EH (cell line): ENCODE measurements around the gene MAP3K2.

Experiments used
- DNase-seq: peaks from one replicate; pipeline ENCODE4 v3.0.0-alpha.2; 2015; ENCODE audit warnings: low read depth

Gene MAP3K2, protein sequence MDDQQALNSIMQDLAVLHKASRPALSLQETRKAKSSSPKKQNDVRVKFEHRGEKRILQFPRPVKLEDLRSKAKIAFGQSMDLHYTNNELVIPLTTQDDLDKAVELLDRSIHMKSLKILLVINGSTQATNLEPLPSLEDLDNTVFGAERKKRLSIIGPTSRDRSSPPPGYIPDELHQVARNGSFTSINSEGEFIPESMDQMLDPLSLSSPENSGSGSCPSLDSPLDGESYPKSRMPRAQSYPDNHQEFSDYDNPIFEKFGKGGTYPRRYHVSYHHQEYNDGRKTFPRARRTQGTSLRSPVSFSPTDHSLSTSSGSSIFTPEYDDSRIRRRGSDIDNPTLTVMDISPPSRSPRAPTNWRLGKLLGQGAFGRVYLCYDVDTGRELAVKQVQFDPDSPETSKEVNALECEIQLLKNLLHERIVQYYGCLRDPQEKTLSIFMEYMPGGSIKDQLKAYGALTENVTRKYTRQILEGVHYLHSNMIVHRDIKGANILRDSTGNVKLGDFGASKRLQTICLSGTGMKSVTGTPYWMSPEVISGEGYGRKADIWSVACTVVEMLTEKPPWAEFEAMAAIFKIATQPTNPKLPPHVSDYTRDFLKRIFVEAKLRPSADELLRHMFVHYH

DNA sequence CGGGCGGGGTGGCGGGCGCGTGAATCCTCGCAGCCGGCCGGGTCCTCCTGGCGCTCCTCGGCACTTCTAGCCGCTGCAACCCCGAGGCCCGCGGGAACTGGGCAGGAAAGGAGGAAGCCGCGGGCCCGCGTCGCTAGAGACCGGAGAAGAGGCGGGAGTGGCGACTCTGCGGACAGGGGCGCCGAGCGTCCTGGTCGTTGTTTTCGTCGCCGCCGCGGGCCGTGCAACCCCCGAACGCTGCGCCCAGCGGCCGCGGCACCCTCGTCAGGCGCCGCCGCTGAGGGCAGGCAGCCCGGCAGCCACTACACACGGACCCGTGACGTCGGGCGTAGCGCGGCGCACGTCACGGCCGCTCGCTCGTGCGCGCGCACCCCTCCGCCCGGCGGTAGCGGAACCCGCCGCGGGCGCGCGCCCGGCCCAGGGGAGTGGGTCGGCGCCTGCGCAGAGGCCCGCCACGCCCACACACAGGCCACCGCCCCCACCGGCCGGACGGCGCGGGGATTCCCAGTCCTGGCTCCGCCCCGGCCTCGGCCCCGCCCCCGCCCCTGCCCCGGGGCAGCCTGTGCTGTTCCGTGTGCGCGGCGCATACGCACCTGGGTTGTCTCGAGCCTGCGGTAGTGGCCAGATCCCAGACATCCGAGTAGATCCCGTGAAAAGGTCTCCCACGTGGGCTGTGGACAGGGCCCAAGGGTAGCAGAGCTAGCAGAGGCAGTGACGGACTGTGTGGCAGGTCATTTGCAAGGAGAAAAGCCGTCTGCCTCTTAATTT, at the start of gene MAP3K2:
Gene MAP3K2 (minus strand): TSS at position 321 of the 768 bp plus-strand sequence. CDS start 44,846 bp downstream, outside the sequence.
- peak; percentile 89 for DNase-seq

DNA sequence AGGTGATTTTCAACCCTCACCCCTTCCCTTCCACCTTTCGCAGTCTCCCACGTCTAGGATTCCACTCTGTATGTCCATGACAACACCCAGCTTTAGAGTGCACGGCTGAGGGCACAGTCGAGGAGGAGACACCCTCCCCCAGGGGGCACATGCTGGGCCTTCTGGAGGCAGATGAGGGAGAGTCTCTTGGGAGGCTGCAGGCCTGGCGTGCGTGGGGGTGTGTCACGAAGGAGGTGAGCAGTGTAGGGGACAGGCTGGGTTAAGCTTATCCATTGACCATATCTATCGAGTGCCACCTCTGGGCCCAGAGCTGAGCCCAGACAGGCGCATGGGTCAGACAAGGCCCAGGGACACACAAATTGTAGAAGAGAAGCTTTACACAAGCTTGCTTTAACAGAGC, 49.3 kb upstream of the MAP3K2 start:
- no peak for DNase-seq

DNA sequence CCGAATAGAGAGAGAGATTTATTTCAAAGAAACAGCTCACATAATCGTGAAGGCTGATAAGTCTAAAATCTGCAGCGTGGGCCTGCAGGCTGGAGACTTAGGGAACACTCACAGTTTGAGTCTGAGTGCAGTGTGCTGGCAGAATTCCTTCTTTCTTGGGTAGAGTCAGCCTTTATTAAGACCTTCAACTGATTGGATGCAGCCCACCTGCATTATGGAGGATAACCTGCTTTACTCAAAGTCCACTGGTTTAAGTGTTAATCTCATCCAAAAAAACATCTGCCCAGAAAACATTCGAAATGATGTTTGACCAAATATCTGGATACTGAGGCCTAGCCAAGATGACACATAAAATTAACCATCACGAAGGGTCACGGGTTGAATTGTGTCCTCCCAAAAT, 46.7 kb upstream of the MAP3K2 start:
- no peak for DNase-seq

DNA sequence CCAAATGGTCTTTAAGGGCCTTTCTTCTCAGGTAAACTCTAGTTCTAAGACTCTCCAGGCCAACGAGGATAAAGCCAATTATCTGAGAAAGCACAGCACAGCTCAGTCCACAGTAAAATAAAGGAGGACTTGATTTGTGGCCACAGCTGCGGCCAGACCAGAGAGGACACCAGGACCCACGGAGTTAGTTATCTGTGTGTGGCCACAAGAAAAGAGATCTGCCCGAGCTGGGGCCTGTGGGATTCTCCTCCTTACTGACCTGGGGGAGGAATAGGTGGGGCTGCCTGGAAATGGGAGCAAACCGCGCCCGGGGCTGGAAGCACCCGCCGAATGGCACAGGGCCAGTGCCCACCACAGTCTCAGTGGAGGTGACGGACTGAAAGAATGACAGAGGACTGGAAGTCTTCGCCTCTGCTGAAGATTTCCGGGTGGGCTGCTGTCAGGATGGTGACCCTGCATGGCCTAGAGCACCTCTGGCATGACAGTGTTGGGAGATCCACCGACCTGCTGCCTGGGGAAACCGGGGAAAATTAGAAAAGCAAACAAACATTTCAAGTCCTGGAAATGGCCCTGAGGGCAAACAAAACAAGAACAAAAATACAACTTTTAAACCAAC, 43.7 kb upstream of the MAP3K2 start:
- DNase-seq: no peak

DNA sequence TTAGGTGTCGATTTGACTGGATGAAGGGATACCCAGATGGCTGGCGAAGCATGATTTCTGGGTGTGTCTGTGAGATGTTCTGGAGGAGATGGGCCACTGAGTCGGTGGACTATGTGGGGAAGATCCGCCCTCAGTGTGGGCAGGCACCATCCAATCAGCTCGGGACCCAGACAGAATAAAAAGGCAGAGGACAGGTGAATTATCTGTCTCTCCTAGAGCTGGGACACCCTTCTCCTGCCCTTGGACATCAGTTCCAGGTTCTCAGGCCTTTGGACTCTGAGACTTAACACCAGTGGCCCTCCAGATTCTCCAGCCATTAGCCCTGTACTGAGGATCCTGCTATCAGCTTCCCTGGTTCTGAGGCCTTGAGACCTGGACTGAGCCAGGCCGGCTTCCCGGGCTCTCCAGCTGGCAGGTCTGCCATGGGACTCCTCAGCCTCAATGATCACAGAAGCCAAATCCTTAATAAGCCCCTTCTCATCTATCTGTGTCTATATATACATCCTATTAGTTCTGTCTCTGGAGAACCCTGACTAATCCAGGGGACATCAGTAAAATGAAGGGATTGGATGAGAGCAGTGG, 42.2 kb upstream of the MAP3K2 start:
- no peak for DNase-seq

DNA sequence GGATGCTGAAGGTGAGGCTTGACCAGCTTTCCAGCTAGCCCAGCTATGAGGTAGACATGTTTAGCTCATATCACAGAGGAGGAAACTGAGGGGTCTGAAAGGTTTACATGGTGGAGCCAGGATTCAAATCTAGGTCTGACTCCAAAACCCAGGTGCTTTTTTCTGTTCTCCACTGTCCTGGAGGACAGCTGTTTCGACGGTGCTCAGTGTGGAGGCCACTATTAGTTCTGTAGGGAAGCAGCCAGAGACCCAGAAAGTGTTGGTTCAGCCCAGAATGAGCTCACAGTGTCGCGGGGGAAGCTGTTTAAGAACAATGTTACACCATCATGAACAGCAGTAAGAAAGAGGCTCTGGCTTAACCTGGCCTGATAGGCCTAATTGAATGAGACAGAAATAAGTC, 41.5 kb upstream of the MAP3K2 start:
- DNase-seq: no peak

DNA sequence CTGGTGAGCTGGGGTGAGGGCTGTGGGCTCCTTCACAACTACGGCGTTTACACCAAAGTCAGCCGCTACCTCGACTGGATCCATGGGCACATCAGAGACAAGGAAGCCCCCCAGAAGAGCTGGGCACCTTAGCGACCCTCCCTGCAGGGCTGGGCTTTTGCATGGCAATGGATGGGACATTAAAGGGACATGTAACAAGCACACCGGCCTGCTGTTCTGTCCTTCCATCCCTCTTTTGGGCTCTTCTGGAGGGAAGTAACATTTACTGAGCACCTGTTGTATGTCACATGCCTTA, 41.0 kb upstream of the MAP3K2 start:
- DNase-seq: no peak

DNA sequence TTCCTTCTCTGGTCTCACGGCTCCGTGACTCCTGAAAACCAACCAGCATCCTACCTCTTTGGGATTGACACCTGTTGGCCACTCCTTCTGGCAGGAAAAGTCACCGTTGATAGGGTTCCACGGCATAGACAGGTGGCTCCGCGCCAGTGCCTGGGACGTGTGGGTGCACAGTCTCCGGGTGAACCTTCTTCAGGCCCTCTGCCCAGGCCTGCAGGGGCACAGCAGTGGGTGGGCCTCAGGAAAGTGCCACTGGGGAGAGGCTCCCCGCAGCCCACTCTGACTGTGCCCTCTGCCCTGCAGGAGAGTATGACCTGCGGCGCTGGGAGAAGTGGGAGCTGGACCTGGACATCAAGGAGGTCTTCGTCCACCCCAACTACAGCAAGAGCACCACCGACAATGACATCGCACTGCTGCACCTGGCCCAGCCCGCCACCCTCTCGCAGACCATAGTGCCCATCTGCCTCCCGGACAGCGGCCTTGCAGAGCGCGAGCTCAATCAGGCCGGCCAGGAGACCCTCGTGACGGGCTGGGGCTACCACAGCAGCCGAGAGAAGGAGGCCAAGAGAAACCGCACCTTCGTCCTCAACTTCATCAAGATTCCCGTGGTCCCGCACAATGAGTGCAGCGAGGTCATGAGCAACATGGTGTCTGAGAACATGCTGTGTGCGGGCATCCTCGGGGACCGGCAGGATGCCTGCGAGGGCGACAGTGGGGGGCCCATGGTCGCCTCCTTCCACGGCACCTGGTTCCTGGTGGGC, 40.5 kb upstream of the MAP3K2 start:
- no peak for DNase-seq

DNA sequence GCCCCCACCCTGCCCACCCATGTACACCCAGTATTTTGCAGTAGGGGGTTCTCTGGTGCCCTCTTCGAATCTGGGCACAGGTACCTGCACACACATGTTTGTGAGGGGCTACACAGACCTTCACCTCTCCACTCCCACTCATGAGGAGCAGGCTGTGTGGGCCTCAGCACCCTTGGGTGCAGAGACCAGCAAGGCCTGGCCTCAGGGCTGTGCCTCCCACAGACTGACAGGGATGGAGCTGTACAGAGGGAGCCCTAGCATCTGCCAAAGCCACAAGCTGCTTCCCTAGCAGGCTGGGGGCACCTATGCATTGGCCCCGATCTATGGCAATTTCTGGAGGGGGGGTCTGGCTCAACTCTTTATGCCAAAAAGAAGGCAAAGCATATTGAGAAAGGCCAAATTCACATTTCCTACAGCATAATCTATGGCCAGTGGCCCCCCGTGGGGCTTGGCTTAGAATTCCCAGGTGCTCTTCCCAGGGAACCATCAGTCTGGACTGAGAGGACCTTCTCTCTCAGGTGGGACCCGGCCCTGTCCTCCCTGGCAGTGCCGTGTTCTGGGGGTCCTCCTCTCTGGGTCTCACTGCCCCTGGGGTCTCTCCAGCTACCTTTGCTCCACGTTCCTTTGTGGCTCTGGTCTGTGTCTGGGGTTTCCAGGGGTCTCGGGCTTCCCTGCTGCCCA, 39.7 kb upstream of the MAP3K2 start:
- no peak for DNase-seq

DNA sequence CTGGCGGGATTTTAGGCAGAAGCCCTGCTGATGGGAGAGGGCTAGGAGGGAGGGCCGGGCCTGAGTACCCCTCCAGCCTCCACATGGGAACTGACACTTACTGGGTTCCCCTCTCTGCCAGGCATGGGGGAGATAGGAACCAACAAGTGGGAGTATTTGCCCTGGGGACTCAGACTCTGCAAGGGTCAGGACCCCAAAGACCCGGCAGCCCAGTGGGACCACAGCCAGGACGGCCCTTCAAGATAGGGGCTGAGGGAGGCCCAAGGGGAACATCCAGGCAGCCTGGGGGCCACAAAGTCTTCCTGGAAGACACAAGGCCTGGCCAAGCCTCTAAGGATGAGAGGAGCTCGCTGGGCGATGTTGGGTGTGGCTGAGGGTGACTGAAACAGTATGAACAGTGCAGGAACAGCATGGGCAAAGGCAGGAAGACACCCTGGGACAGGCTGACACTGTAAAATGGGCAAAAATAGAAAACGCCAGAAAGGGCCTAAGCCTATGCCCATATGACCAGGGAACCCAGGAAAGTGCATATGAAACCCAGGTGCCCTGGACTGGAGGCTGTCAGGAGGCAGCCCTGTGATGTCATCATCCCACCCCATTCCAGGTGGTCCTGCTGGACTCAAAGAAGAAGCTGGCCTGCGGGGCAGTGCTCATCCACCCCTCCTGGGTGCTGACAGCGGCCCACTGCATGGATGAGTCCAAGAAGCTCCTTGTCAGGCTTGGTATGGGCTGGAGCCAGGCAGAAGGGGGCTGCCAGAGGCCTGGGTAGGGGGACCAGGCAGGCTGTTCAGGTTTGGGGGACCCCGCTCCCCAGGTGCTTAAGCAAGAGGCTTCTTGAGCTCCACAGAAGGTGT, 39.0 kb upstream of the MAP3K2 start:
- DNase-seq: no peak

DNA sequence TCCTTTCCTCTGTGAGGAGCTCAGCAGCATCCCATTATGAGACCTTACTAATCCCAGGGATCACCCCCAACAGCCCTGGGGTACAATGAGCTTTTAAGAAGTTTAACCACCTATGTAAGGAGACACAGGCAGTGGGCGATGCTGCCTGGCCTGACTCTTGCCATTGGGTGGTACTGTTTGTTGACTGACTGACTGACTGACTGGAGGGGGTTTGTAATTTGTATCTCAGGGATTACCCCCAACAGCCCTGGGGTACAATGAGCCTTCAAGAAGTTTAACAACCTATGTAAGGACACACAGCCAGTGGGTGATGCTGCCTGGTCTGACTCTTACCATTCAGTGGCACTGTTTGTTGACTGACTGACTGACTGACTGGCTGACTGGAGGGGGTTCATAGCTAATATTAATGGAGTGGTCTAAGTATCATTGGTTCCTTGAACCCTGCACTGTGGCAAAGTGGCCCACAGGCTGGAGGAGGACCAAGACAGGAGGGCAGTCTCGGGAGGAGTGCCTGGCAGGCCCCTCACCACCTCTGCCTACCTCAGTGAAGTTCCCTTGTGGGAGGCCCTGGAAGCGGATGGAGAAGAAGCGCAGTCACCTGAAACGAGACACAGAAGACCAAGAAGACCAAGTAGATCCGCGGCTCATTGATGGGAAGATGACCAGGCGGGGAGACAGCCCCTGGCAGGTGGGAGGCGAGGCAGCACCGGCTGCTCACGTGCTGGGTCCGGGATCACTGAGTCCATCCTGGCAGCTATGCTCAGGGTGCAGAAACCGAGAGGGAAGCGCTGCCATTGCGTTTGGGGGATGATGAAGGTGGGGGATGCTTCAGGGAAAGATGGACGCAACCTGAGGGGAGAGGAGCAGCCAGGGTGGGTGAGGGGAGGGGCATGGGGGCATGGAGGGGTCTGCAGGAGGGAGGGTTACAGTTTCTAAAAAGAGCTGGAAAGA, 38.0 kb upstream of the MAP3K2 start:
- no peak for DNase-seq

DNA sequence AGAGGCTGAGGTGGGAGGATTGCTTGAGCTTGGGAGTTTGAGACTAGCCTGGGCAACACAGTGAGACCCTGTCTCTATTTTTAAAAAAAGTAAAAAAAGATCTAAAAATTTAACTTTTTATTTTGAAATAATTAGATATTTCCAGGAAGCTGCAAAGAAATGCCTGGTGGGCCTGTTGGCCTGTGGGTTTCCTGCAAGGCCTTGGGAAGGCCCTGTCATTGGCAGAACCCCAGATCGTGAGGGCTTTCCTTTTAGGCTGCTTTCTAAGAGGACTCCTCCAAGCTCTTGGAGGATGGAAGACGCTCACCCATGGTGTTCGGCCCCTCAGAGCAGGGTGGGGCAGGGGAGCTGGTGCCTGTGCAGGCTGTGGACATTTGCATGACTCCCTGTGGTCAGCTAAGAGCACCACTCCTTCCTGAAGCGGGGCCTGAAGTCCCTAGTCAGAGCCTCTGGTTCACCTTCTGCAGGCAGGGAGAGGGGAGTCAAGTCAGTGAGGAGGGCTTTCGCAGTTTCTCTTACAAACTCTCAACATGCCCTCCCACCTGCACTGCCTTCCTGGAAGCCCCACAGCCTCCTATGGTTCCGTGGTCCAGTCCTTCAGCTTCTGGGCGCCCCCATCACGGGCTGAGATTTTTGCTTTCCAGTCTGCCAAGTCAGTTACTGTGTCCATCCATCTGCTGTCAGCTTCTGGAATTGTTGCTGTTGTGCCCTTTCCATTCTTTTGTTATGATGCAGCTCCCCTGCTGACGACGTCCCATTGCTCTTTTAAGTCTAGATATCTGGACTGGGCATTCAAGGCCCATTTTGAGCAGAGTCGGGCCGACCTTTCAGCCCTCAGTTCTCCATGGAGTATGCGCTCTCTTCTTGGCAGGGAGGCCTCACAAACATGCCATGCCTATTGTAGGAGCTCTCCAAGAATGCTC, 37.1 kb upstream of the MAP3K2 start:
- DNase-seq: peak; percentile 37

DNA sequence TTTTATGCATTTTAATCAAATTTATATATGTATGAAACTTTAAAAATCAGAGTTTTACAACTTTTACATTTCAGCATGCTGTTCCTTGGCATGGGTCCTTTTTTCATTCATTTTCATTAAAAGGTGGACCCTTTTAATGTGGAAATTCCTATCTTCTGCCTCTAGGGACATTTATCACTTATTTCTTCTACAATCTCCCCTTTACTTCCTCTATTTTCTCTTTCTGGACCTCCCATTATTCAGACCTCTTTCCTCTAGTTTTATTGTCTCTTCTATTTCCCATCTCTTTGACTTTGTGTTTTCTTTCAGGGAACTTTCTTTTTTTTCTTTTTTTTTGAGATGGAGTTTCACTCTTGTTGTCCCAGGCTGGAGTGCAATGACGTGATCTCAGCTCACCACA, 36.1 kb upstream of the MAP3K2 start:
- no peak for DNase-seq

DNA sequence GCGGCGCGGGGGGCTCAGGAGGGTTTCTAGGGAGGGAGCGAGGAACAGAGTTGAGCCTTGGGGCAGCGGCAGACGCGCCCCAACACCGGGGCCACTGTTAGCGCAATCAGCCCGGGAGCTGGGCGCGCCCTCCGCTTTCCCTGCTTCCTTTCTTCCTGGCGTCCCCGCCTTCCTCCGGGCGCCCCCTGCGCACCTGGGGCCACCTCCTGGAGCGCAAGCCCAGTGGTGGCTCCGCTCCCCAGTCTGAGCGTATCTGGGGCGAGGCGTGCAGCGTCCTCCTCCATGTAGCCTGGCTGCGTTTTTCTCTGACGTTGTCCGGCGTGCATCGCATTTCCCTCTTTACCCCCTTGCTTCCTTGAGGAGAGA, 35.7 kb upstream of the MAP3K2 start:
- DNase-seq: peak; percentile 23

DNA sequence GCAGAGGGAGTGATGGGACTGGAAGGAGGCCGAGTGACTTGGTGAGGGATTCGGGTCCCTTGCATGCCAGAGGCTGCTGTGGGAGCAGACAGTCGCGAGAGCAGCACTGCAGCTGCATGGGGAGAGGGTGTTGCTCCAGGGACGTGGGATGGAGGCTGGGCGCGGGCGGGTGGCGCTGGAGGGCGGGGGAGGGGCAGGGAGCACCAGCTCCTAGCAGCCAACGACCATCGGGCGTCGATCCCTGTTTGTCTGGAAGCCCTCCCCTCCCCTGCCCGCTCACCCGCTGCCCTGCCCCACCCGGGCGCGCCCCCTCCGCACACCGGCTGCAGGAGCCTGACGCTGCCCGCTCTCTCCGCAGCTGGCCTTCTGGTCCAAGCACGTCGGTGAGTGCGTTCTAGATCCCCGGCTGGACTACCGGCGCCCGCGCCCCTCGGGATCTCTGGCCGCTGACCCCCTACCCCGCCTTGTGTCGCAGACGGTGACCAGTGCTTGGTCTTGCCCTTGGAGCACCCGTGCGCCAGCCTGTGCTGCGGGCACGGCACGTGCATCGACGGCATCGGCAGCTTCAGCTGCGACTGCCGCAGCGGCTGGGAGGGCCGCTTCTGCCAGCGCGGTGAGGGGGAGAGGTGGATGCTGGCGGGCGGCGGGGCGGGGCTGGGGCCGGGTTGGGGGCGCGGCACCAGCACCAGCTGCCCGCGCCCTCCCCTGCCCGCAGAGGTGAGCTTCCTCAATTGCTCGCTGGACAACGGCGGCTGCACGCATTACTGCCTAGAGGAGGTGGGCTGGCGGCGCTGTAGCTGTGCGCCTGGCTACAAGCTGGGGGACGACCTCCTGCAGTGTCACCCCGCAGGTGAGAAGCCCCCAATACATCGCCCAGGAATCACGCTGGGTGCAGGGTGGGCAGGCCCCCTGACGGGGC, 35.0 kb upstream of the MAP3K2 start:
- DNase-seq: no peak

DNA sequence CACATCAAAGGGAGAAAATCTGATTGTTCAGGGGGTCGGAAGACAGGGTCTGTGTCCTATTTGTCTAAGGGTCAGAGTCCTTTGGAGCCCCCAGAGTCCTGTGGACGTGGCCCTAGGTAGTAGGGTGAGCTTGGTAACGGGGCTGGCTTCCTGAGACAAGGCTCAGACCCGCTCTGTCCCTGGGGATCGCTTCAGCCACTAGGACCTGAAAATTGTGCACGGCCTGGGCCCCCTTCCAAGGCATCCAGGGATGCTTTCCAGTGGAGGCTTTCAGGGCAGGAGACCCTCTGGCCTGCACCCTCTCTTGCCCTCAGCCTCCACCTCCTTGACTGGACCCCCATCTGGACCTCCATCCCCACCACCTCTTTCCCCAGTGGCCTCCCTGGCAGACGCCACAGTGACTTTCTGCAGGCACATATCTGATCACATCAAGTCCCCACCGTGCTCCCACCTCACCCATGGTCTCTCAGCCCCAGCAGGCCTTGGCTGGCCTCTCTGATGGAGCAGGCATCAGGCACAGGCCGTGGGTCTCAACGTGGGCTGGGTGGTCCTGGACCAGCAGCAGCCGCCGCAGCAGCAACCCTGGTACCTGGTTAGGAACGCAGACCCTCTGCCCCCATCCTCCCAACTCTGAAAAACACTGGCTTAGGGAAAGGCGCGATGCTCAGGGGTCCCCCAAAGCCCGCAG, 34.2 kb upstream of the MAP3K2 start:
- no peak for DNase-seq
